Measurements from ENCODE around the gene CERS3.

The CERS3 gene

DNA sequence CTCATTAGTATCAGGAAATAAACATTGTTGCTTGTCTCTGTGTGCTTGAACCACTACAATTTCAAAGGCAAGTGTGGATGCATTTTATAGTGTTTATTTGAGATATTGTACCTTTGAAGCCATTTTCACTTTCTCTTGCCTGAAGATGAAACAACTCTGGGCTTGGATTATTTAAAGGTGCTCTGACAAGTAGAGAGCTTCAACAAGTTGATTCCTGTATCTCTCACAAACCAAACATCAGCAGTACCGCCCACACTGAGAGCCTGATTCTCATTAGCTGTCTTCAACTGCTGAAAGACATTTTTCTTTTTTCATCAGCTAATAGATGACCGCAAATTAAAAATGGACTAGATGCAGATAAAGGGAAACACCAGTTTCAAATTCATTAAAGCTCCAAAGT is 806 bp upstream of the CERS3 start:
- no peak for DNase-seq (ENCODE audit: low read depth)

- no peak for DNase-seq (ENCODE audit: low read depth)
These were observed 2.7 kb downstream of the CERS3 start for GRCh38 chr15:100526027-100526481.

GRCh38 chr15:100525436-100525835 is 3.3 kb downstream of the CERS3 start:
- no peak for DNase-seq (ENCODE audit: low read depth)

- DNase-seq (ENCODE audit: low read depth) = no peak
These were observed 4.4 kb downstream of the CERS3 start for GRCh38 chr15:100524326-100524725.

- DNase-seq (ENCODE audit: low read depth) = no peak
These were observed 6.8 kb downstream of the CERS3 start for GRCh38 chr15:100521907-100522306.

DNA sequence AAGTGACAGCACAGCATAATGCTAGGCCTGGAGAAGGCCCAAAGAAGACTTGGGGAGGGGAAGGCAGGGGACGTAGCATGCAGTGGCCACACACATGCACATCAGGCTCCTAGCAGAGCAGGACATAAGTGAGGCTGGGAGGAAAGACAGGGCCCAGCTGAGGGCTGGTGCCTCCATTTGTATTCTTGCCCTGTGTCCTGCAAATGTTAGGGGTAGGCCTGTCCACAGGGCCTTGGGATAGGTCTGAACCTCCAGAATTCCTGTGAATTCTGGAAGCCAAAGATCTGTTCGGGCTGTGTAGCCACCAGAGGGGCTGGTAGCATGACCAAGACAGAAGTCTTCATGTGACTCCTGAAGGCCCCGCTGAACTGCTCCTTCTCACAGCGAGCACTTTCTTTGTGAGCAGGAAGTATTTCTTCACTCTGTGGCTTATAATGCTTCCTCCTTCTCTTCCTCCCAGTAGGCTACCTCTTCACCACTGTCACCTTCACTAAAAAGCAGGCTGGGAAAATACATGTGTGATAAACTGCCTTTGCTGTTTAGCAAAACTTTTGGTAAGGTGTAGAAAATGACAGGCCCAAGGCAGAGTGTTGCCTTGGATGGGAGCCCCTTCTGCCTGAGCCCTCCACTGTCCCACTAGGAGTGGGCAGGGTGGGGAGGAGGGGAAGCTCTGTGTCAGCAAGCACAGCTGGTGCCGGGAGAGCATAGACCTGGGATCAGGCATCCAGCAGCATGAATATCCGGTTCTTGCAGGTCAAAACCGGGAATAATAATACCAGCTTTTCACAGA is 8.4 kb downstream of the CERS3 start:
- DNase-seq (ENCODE audit: low read depth) = no peak

GRCh38 chr15:100517846-100518245 is 10.9 kb downstream of the CERS3 start:
- DNase-seq (ENCODE audit: low read depth) = no peak

DNA sequence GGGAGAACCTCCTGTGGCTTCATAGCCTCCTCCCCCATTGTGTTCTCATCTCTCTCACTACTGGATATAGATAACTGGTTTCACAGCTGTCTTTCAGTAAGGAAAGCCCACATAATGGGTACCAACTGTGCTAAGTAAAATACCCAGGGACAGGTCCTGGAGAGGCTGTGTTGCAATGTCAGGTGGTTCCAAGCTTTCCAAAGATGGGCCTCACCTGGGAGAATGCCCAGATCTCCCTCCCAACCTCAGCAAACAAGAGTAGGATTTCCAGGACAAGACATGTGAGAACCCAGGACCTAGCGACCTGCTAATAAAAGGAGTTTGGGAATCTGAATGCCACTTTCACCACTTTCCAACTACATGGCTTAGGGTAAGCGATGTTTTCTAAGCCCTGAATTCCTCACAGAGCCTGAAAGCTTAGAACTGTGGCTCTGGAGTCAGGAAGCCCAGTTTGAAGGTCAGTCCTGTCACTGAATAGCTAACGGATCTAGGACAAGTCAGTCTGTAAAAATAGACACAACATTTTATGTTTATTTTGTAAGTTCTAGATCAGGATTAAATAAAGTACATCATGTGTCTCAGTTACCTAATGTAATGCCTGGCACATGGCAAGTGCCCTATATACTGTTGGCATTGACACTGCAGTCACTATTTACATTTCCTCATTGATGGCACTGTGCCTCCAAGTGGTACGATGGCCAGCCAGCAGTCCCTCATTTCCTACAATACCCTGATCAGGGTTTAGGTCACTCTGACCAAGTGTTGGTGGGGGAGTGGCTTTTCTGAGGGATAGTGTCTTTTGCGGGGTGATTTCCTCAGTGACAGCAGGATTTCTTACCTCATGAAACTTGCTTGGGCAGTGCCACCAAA is 11.9 kb downstream of the CERS3 start:
- DNase-seq (ENCODE audit: low read depth) = no peak

DNA sequence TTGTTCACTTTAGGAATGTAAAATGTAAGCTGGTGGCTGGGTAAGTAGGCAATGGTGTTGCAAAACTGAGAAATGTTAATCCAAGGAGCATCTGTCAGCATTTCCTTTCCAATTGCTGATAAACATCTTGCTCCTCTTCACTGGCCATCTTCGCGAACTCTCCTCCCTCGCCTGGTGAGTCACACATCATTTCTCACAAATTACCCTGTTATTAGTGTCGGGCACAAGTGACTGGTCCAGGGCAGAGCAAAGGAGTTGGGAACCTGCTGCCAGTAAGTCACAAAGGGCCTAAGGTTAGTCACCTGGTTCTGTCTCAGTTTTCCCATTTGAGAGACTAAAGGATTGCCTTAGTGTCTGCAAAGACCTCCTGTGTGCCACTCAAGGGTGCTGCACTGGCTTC is 13.0 kb downstream of the CERS3 start:
- DNase-seq (ENCODE audit: low read depth) = no peak

- no peak for DNase-seq (ENCODE audit: low read depth)
These were observed 20.0 kb downstream of the CERS3 start for GRCh38 chr15:100508641-100509300.

GRCh38 chr15:100502651-100503050 is 26.1 kb downstream of the CERS3 start:
- DNase-seq (ENCODE audit: low read depth) = no peak

- no peak for DNase-seq (ENCODE audit: low read depth)
These were observed 27.6 kb downstream of the CERS3 start for GRCh38 chr15:100501117-100501516.

- no peak for DNase-seq (ENCODE audit: low read depth)
These were observed 28.3 kb downstream of the CERS3 start for GRCh38 chr15:100500226-100500990.

- no peak for DNase-seq (ENCODE audit: low read depth)
These were observed 32.9 kb downstream of the CERS3 start for GRCh38 chr15:100495861-100496260.

DNA sequence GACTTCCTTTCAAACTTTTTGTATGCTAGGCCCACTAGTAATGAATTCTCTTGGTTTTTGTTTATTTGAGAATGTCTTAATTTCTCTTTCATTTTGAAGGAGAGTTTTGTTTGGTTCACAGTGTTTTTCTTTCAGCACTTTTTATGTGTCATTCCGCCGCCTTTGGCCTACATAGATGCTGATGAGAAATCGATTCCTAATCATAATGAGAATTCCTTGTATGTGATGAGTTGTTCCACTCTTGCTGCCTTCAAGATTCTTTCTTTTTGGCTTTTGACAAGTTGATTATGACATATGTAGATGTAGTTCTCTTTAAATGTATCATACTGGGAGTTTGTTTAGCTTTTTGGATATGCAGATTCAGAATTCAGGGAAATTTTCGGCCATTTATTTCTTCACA is 35.5 kb downstream of the CERS3 start:
- no peak for DNase-seq (ENCODE audit: low read depth)

DNA sequence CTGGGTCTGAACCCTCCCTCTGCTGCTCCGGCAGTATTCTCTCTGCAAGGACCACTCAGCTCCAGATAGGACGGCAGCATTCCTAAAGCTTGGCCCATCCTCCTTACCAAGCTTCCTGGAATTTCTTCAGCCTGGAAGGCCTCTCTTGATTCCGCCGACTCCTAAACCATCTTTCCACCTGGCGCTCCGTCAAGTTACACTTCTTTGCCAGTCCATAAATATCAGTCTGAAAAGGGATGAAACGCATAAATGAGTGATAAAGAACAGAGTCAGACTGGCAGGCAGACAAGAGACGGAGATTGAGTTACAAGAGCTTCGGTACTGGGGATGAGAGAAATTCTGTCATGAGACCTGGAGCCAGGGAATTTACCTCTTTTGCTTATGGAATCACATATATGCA is 44.3 kb downstream of the CERS3 start:
- no peak for DNase-seq (ENCODE audit: low read depth)

DNA sequence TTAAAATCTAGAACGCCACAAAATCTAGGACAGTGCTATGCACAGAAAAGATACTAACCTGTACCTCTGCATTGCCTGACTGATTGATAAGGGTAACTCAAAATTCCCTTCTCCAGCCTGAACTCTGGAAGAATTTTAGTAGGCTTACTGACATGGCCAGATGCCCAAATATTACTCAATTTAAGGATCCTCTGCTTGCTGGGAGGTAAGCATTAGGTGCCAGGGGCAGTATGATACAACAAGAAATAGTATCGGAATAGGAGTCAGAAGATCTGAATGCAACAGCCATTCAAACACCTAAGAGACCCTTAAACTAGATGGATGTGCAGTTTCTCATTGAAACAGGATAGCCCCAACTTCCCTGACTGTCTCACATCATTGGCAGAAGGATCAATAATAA is 45.4 kb downstream of the CERS3 start:
- no peak for DNase-seq (ENCODE audit: low read depth)

DNA sequence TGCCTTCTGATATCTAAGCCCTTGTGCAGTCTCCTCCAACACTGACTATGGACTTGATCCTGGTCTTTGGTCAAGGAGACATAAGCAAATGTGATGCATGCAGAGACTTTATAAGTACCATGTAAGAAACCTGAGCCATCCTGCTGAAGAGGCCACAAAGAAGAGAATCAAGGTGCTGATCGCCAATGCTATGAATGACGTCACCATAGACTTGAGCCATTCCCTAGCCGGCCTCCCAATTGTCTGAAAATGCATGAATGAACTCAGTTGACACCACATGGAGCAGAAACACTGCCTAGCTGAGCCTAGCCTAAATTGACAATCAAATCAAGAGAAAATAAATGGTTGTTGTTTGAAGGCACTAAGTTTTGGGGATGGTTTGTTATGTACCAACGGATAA is 51.9 kb downstream of the CERS3 start:
- DNase-seq (ENCODE audit: low read depth) = no peak

- no peak for DNase-seq (ENCODE audit: low read depth)
These were observed 56.0 kb downstream of the CERS3 start for GRCh38 chr15:100472736-100473135.

DNA sequence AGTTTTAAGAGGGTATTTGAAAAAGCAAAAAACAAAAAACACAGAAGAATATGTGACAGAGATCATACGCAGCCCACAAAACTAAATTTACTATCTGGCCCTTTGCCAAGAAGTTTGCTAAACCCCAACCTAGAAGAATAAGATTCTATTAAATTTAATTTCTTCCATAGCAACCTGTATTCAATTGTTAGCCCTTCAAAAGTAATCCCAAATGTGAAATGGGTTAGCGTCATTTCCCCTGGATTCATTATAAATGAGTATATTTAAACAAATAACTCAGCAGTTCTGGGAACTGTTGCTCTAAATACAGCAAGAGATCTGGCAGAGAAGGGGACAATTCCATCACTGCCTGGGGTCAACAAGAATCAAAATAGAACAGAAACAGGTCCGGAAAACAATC is 56.8 kb downstream of the CERS3 start:
- DNase-seq (ENCODE audit: low read depth) = no peak

- DNase-seq (ENCODE audit: low read depth) = no peak
These were observed 60.5 kb downstream of the CERS3 start for GRCh38 chr15:100468285-100468684.

- no peak for DNase-seq (ENCODE audit: low read depth)
These were observed 62.7 kb downstream of the CERS3 start for GRCh38 chr15:100466073-100466472.
